ENCODE measurements around the gene CDC42SE1. TPM values are rescaled to one million over a fixed set of nuclear protein-coding genes. Genes with fewer than 3 reads are reported as not detected.

The CDC42SE1 gene
- total and polyA plus RNA-seq, 5 donors from 2014 or later: 119 to 496 (median 146) TPM

- Histone ChIP-seq H3K27me3 (ENCODE audit: control insufficient read depth, insufficient read depth, low read length) (no peaks in the 10 kb centered on the region), H3K27ac (ENCODE audit: insufficient read depth, low read length, poor library complexity, severe bottlenecking) (peak overlapping the region; percentile 94), H3K36me3 (ENCODE audit: control insufficient read depth, insufficient read depth, low read length) (peaks cover under 1% of the 10 kb centered on the region), H3K4me3 (ENCODE audit: low read depth, low read length) (no peak overlapping the region), H3K9me3 (ENCODE audit: control insufficient read depth in 2 of 2, low read length in 2 of 2) (no peaks in the 10 kb centered on the region), H3K4me1 (ENCODE audit: control insufficient read depth, insufficient read depth, low read length, poor library complexity, severe bottlenecking) (peaks cover 31% of the 10 kb centered on the region)
- Mint-ChIP-seq H3K9me3 (peaks cover 0 to 3% (median 0%) of the 10 kb centered on the region in 7 donors), H3K4me3 (peak overlapping the region; percentile 95 to 99 (median 99)), H3K27me3 (peaks cover 15% of the 10 kb centered on the region), H3K4me1 (peaks cover 4 to 45% (median 27%) of the 10 kb centered on the region in 4 donors), H3K36me3 (peaks cover 26% of the 10 kb centered on the region), H3K27ac (peak overlapping the region in 2 of 3 donors; percentile 97)
- no peak for DNase-seq
- no peak for ATAC-seq (ENCODE audit: low read depth in 2 of 2)
Measured at GRCh38 chr1:151060657-151061421, 1.4 kb upstream of the CDC42SE1 start.

- peaks cover 38% of the 10 kb centered on the region for H3K4me1 ChIP-seq (ENCODE audit: control insufficient read depth, insufficient read depth, low read length, poor library complexity, severe bottlenecking)
- no peaks in the 10 kb centered on the region for H3K9me3 ChIP-seq (ENCODE audit: control insufficient read depth in 2 of 2, low read length in 2 of 2)
- H3K4me3 Mint-ChIP-seq: peak within 1 kb of the TSS; percentile 95 to 99 (median 99)
- H3K36me3 Mint-ChIP-seq: peaks cover 33% of the 10 kb centered on the region
- peaks cover 8% of the 10 kb centered on the region for H3K36me3 ChIP-seq (ENCODE audit: control insufficient read depth, insufficient read depth, low read length)
- peaks cover 0 to 51% (median 32%) of the 10 kb centered on the region in 4 donors for H3K4me1 Mint-ChIP-seq
- H3K9me3 Mint-ChIP-seq: peaks cover 0 to 3% (median 0%) of the 10 kb centered on the region in 7 donors
- no peaks in the 10 kb centered on the region for H3K27me3 ChIP-seq (ENCODE audit: control insufficient read depth, insufficient read depth, low read length)
- H3K27ac ChIP-seq (ENCODE audit: insufficient read depth, low read length, poor library complexity, severe bottlenecking): peak within 1 kb of the TSS; percentile 94
- no peak for ATAC-seq (ENCODE audit: low read depth in 2 of 2)
- DNase-seq: peak in 1 of 3 donors; percentile 37
- H3K27ac Mint-ChIP-seq: peak within 1 kb of the TSS; percentile 97 to 98 (median 97)
- H3K4me3 ChIP-seq (ENCODE audit: low read depth, low read length): peak within 1 kb of the TSS; percentile 96
- H3K27me3 Mint-ChIP-seq: peaks cover 15% of the 10 kb centered on the region
Measured at GRCh38 chr1:151060007-151060656, 710 bp upstream of the CDC42SE1 start, which contains the start of gene MLLT11. TSS of gene MLLT11 (plus strand) at chr1:151060397. CDS start at chr1:151067225, 6,828 bp downstream.

- peak overlapping the region; percentile 97 to 99 (median 97) for H3K27ac Mint-ChIP-seq
- H3K4me1 Mint-ChIP-seq: peaks cover 0 to 62% (median 42%) of the 10 kb centered on the region in 4 donors
Measured at GRCh38 chr1:151058692-151059091, 730 bp downstream of the CDC42SE1 start.

GRCh38 chr1:151056149-151056548 is 3.3 kb downstream of the CDC42SE1 start:
- peaks cover 59% of the 10 kb centered on the region for H3K36me3 Mint-ChIP-seq
- DNase-seq (peak in 2 of 3 donors; percentile 68 to 90), ATAC-seq (ENCODE audit: low read depth in 2 of 2) (peak; percentile 54)
- peak overlapping the region; percentile 96 for H3K4me3 ChIP-seq (ENCODE audit: low read depth, low read length)
- peaks cover 15% of the 10 kb centered on the region for H3K27me3 Mint-ChIP-seq
- H3K36me3 ChIP-seq (ENCODE audit: control insufficient read depth, insufficient read depth, low read length): peaks cover 47% of the 10 kb centered on the region
- H3K4me1 Mint-ChIP-seq: peaks cover 6 to 79% (median 60%) of the 10 kb centered on the region in 4 donors
- no peaks in the 10 kb centered on the region for H3K27me3 ChIP-seq (ENCODE audit: control insufficient read depth, insufficient read depth, low read length)
- H3K4me1 ChIP-seq (ENCODE audit: control insufficient read depth, insufficient read depth, low read length, poor library complexity, severe bottlenecking): peaks cover 76% of the 10 kb centered on the region
- peak overlapping the region; percentile 94 for H3K27ac ChIP-seq (ENCODE audit: insufficient read depth, low read length, poor library complexity, severe bottlenecking)
- peaks cover 0 to 3% (median 0%) of the 10 kb centered on the region in 7 donors for H3K9me3 Mint-ChIP-seq
- H3K9me3 ChIP-seq (ENCODE audit: control insufficient read depth in 2 of 2, low read length in 2 of 2): no peaks in the 10 kb centered on the region
- peak overlapping the region; percentile 97 to 99 (median 97) for H3K27ac Mint-ChIP-seq
- peak overlapping the region; percentile 95 to 99 (median 99) for H3K4me3 Mint-ChIP-seq

More at GRCh38 chr1:151058692-151059091, 730 bp downstream of the CDC42SE1 start:
- peaks cover 0 to 3% (median 0%) of the 10 kb centered on the region in 7 donors for H3K9me3 Mint-ChIP-seq
- H3K36me3 Mint-ChIP-seq: peaks cover 45% of the 10 kb centered on the region
- Histone ChIP-seq H3K27me3 (ENCODE audit: control insufficient read depth, insufficient read depth, low read length) (no peaks in the 10 kb centered on the region), H3K9me3 (ENCODE audit: control insufficient read depth in 2 of 2, low read length in 2 of 2) (no peaks in the 10 kb centered on the region), H3K27ac (ENCODE audit: insufficient read depth, low read length, poor library complexity, severe bottlenecking) (peak overlapping the region; percentile 94), H3K36me3 (ENCODE audit: control insufficient read depth, insufficient read depth, low read length) (peaks cover 22% of the 10 kb centered on the region), H3K4me3 (ENCODE audit: low read depth, low read length) (peak overlapping the region; percentile 96), H3K4me1 (ENCODE audit: control insufficient read depth, insufficient read depth, low read length, poor library complexity, severe bottlenecking) (peaks cover 52% of the 10 kb centered on the region)
- H3K27me3 Mint-ChIP-seq: peaks cover 15% of the 10 kb centered on the region
- peak overlapping the region; percentile 95 to 99 (median 99) for H3K4me3 Mint-ChIP-seq
- ATAC-seq (ENCODE audit: low read depth in 2 of 2) (no peak), DNase-seq (peak in 1 of 3 donors; percentile 38)

GRCh38 chr1:151055581-151055980 is 3.8 kb downstream of the CDC42SE1 start:
- H3K27me3 ChIP-seq (ENCODE audit: control insufficient read depth, insufficient read depth, low read length): no peaks in the 10 kb centered on the region
- peaks cover 0 to 3% (median 0%) of the 10 kb centered on the region in 7 donors for H3K9me3 Mint-ChIP-seq
- H3K27ac Mint-ChIP-seq: peak overlapping the region; percentile 97 to 99 (median 97)
- H3K4me3 Mint-ChIP-seq: peak overlapping the region; percentile 95 to 99 (median 99)
- no peaks in the 10 kb centered on the region for H3K9me3 ChIP-seq (ENCODE audit: control insufficient read depth in 2 of 2, low read length in 2 of 2)
- H3K4me1 ChIP-seq (ENCODE audit: control insufficient read depth, insufficient read depth, low read length, poor library complexity, severe bottlenecking): peaks cover 70% of the 10 kb centered on the region
- peaks cover 59% of the 10 kb centered on the region for H3K36me3 Mint-ChIP-seq
- H3K4me3 ChIP-seq (ENCODE audit: low read depth, low read length): peak overlapping the region; percentile 96
- ATAC-seq (ENCODE audit: low read depth in 2 of 2) (no peak), DNase-seq (no peak)
- H3K36me3 ChIP-seq (ENCODE audit: control insufficient read depth, insufficient read depth, low read length): peaks cover 47% of the 10 kb centered on the region
- H3K27me3 Mint-ChIP-seq: peaks cover 15% of the 10 kb centered on the region
- H3K27ac ChIP-seq (ENCODE audit: insufficient read depth, low read length, poor library complexity, severe bottlenecking): peak overlapping the region; percentile 94
- peaks cover 12 to 79% (median 60%) of the 10 kb centered on the region in 4 donors for H3K4me1 Mint-ChIP-seq

GRCh38 chr1:151054971-151055547 is 4.4 kb downstream of the CDC42SE1 start:
- peaks cover 14 to 78% (median 59%) of the 10 kb centered on the region in 4 donors for H3K4me1 Mint-ChIP-seq
- H3K4me3 Mint-ChIP-seq: peak overlapping the region; percentile 95 to 99 (median 99)
- DNase-seq (no peak), ATAC-seq (ENCODE audit: low read depth in 2 of 2) (no peak)
- Histone ChIP-seq H3K9me3 (ENCODE audit: control insufficient read depth in 2 of 2, low read length in 2 of 2) (no peaks in the 10 kb centered on the region), H3K27me3 (ENCODE audit: control insufficient read depth, insufficient read depth, low read length) (no peaks in the 10 kb centered on the region), H3K4me1 (ENCODE audit: control insufficient read depth, insufficient read depth, low read length, poor library complexity, severe bottlenecking) (peaks cover 69% of the 10 kb centered on the region), H3K36me3 (ENCODE audit: control insufficient read depth, insufficient read depth, low read length) (peaks cover 47% of the 10 kb centered on the region), H3K4me3 (ENCODE audit: low read depth, low read length) (peak overlapping the region; percentile 96), H3K27ac (ENCODE audit: insufficient read depth, low read length, poor library complexity, severe bottlenecking) (peak overlapping the region; percentile 94)
- H3K36me3 Mint-ChIP-seq: peaks cover 59% of the 10 kb centered on the region
- peak overlapping the region; percentile 97 to 99 (median 97) for H3K27ac Mint-ChIP-seq
- peaks cover 13% of the 10 kb centered on the region for H3K27me3 Mint-ChIP-seq
- peaks cover 0 to 3% (median 0%) of the 10 kb centered on the region in 7 donors for H3K9me3 Mint-ChIP-seq

- peaks cover 39% of the 10 kb centered on the region for H3K36me3 Mint-ChIP-seq
- Histone ChIP-seq H3K36me3 (ENCODE audit: control insufficient read depth, insufficient read depth, low read length) (peaks cover 47% of the 10 kb centered on the region), H3K4me1 (ENCODE audit: control insufficient read depth, insufficient read depth, low read length, poor library complexity, severe bottlenecking) (peaks cover 86% of the 10 kb centered on the region), H3K9me3 (ENCODE audit: control insufficient read depth in 2 of 2, low read length in 2 of 2) (no peaks in the 10 kb centered on the region), H3K27me3 (ENCODE audit: control insufficient read depth, insufficient read depth, low read length) (no peaks in the 10 kb centered on the region), H3K27ac (ENCODE audit: insufficient read depth, low read length, poor library complexity, severe bottlenecking) (peak overlapping the region; percentile 60), H3K4me3 (ENCODE audit: low read depth, low read length) (no peak overlapping the region)
- DNase-seq (no peak), ATAC-seq (ENCODE audit: low read depth in 2 of 2) (no peak)
- peak overlapping the region; percentile 29 to 95 (median 36) for H3K4me3 Mint-ChIP-seq
- H3K27ac Mint-ChIP-seq: peak overlapping the region; percentile 67 to 99 (median 71)
- H3K4me1 Mint-ChIP-seq: peaks cover 14 to 96% (median 59%) of the 10 kb centered on the region in 4 donors
- H3K27me3 Mint-ChIP-seq: no peaks in the 10 kb centered on the region
- H3K9me3 Mint-ChIP-seq: peaks cover 0 to 2% (median 0%) of the 10 kb centered on the region in 7 donors
Measured at GRCh38 chr1:151051356-151052009, 7.9 kb downstream of the CDC42SE1 start.

Data from CD4-positive, CD25-positive, alpha-beta regulatory T cell (primary cell).